GM23338 (cell line): ENCODE results near the gene TRAK1. TPM values are rescaled to one million over a fixed set of nuclear protein-coding genes. Genes with fewer than 3 reads are reported as not detected.

Experiments
- ATAC-seq: fragments of 200-7000 bp; cut with Tn5 transposase; 3 replicates; pipeline ENCODE4 v1.9.1; 2020
- DNase-seq: peaks from one replicate; pipeline ENCODE4 v3.0.0-alpha.2; 2015; ENCODE audit warnings: low spot score
- H2AFZ ChIP-seq: fragments of 200-600 bp; sonication (generic); 2 replicates; pipeline ENCODE4 v1.8.0; 2016; ENCODE audit warnings: antibody characterized with exemption, mild to moderate bottlenecking, moderate library complexity
- H3F3A ChIP-seq: fragments of 200-600 bp; sonication (generic); replicated peaks from 2 replicates; pipeline ENCODE4 v1.8.0; 2017; ENCODE audit warnings: antibody characterized with exemption, mixed run types, low read depth
- H3K27ac ChIP-seq: fragments of 200-600 bp; sonication (generic); 2 replicates; pipeline ENCODE4 v1.6.1; 2016; ENCODE audit warnings: low read depth
- H3K27me3 ChIP-seq: fragments of 200-600 bp; sonication (generic); 2 replicates; pipeline ENCODE4 v1.8.0; 2016; ENCODE audit warnings: mild to moderate bottlenecking, mixed run types, moderate library complexity; ENCODE audit not compliant: insufficient read depth
- H3K36me3 ChIP-seq: fragments of 200-600 bp; sonication (generic); 2 replicates; pipeline ENCODE4 v1.8.0; 2016; ENCODE audit warnings: mild to moderate bottlenecking; ENCODE audit not compliant: insufficient read depth
- H3K4me1 ChIP-seq: fragments of 200-600 bp; sonication (generic); 2 replicates; pipeline ENCODE4 v1.8.0; 2016; ENCODE audit warnings: mild to moderate bottlenecking, moderate library complexity; ENCODE audit not compliant: insufficient read depth
- H3K4me2 ChIP-seq: fragments of 200-600 bp; sonication (generic); 2 replicates; pipeline ENCODE4 v1.7.1; 2017; ENCODE audit warnings: mixed run types
- H3K4me3 ChIP-seq: fragments of 200-600 bp; sonication (generic); 2 replicates; pipeline ENCODE4 v1.6.1; 2016; ENCODE audit warnings: mixed run types
- H3K79me2 ChIP-seq: fragments of 200-600 bp; sonication (generic); replicated peaks from 2 replicates; pipeline ENCODE4 v1.8.0; 2017; ENCODE audit warnings: mild to moderate bottlenecking; ENCODE audit not compliant: insufficient read depth
- H3K9me2 ChIP-seq: fragments of 200-600 bp; sonication (generic); 2 replicates; pipeline ENCODE4 v1.8.0; 2017; ENCODE audit not compliant: insufficient read depth
- H4K20me1 ChIP-seq: fragments of 200-600 bp; sonication (generic); replicated peaks from 2 replicates; pipeline ENCODE4 v1.8.0; 2017; ENCODE audit warnings: mild to moderate bottlenecking; ENCODE audit not compliant: insufficient read depth
- H3K27ac Mint-ChIP-seq: 2 replicates; pipeline ENCODE4 v1.8.0; 2020; ENCODE audit warnings: inconsistent platforms, mild to moderate bottlenecking, moderate library complexity, mixed read lengths
- H3K27me3 Mint-ChIP-seq: 3 replicates; pipeline ENCODE4 v1.8.0; 2022; ENCODE audit warnings: low read depth, mild to moderate bottlenecking, moderate library complexity, mixed read lengths, inconsistent platforms; ENCODE audit not compliant: insufficient read depth, poor library complexity
- H3K36me3 Mint-ChIP-seq: 3 replicates; pipeline ENCODE4 v1.8.0; 2021; ENCODE audit warnings: low read depth, mild to moderate bottlenecking, inconsistent platforms, moderate library complexity, mixed read lengths
- H3K4me1 Mint-ChIP-seq: 3 replicates; pipeline ENCODE4 v1.8.0; 2020; ENCODE audit warnings: mild to moderate bottlenecking, inconsistent platforms, mixed read lengths
- H3K4me3 Mint-ChIP-seq: 3 replicates; pipeline ENCODE4 v1.8.0; 2021; ENCODE audit warnings: moderate library complexity, mild to moderate bottlenecking, inconsistent platforms, mixed read lengths
- H3K9me3 Mint-ChIP-seq: 3 replicates; pipeline ENCODE4 v1.8.0; 2020; ENCODE audit warnings: moderate library complexity, mild to moderate bottlenecking, inconsistent platforms, mixed read lengths
- EZH2 ChIP-seq: fragments of 200-600 bp; sonication (generic); IDR thresholded peaks from one replicate; pipeline ENCODE4 v1.8.0; 2017; ENCODE audit warnings: antibody characterized with exemption, mild to moderate bottlenecking, low read depth; ENCODE audit not compliant: unreplicated experiment
- JUNB ChIP-seq: IDR thresholded peaks from one replicate; pipeline ENCODE4 v1.6.1; 2016; ENCODE audit warnings: antibody characterized with exemption; ENCODE audit not compliant: unreplicated experiment
- NANOG ChIP-seq: IDR thresholded peaks from 2 replicates; pipeline ENCODE4 v1.6.1; 2016; ENCODE audit warnings: antibody characterized with exemption, borderline replicate concordance
- POLR2AphosphoS5 ChIP-seq: IDR thresholded peaks from 2 replicates; pipeline ENCODE4 v1.6.1; 2016; ENCODE audit warnings: antibody characterized with exemption, low read depth
- REST ChIP-seq: IDR thresholded peaks from one replicate; pipeline ENCODE4 v1.6.1; 2018; ENCODE audit warnings: antibody characterized with exemption; ENCODE audit not compliant: unreplicated experiment
- STAT1 ChIP-seq: IDR thresholded peaks from one replicate; pipeline ENCODE4 v1.6.1; 2016; ENCODE audit warnings: antibody characterized with exemption; ENCODE audit not compliant: unreplicated experiment
- polyA plus RNA-seq: library from polyadenylated mRNA; unstranded; fragments of >200 nt; fragmentation: Nextera tagmentation; extraction: Ambion mirVana; gene quantifications from 2 replicates; pipeline ENCODE4 v1.2.1, GENCODE V29; 2016
- total RNA-seq: library from RNA; depleted of rRNA; stranded (reverse); fragments of >200 nt; shearing (Covaris generic); gene quantifications from 2 replicates; pipeline ENCODE4 v1.2.3, GENCODE V29; 2014
- TF ChIP-seq, protein P1 (sequence below), 2 experiments: fragments of 200-600 bp in 1 of 2; sonication (generic) in 1 of 2; conservative IDR thresholded peaks; 2 replicates each; pipeline versions ENCODE4 v1.5.1 to v1.6.1; 2016 to 2017; ENCODE audit warnings: antibody characterized with exemption in 2 of 2, low read depth in 2 of 2, mild to moderate bottlenecking in 2 of 2, moderate library complexity in 1 of 2
- TF ChIP-seq, protein P2 (sequence below): fragments of 250-450 bp; sonication (Bioruptor Pico); IDR thresholded peaks from 2 replicates; pipeline ENCODE4 v1.5.0; 2020; ENCODE audit warnings: mild to moderate bottlenecking, moderate library complexity
- TF ChIP-seq, protein P3 (sequence below): IDR thresholded peaks from 2 replicates; pipeline ENCODE4 v1.6.1; 2016; ENCODE audit warnings: antibody characterized with exemption

Gene TRAK1
- total and polyA plus RNA-seq, 2 experiments from 2014 or later: 13.4 to 47.4 TPM

GRCh38 chr3:42042747-42043098 is 48.4 kb upstream of the TRAK1 start:
- Mint-ChIP-seq H3K27me3 (no peaks in the 10 kb centered on the region), H3K36me3 (no peaks in the 10 kb centered on the region), H3K4me1 (peaks cover 35% of the 10 kb centered on the region), H3K4me3 (peak overlapping the region; percentile 64), H3K27ac (peak overlapping the region; percentile 89), H3K9me3 (no peaks in the 10 kb centered on the region)
- no peaks in the 10 kb centered on the region for H3K36me3 ChIP-seq
- TF ChIP-seq POLR2AphosphoS5: no peak
- TF ChIP-seq EZH2: no peak
- no peak for TF ChIP-seq NANOG
- no peak for TF ChIP-seq REST
- TF ChIP-seq, protein P1, sequence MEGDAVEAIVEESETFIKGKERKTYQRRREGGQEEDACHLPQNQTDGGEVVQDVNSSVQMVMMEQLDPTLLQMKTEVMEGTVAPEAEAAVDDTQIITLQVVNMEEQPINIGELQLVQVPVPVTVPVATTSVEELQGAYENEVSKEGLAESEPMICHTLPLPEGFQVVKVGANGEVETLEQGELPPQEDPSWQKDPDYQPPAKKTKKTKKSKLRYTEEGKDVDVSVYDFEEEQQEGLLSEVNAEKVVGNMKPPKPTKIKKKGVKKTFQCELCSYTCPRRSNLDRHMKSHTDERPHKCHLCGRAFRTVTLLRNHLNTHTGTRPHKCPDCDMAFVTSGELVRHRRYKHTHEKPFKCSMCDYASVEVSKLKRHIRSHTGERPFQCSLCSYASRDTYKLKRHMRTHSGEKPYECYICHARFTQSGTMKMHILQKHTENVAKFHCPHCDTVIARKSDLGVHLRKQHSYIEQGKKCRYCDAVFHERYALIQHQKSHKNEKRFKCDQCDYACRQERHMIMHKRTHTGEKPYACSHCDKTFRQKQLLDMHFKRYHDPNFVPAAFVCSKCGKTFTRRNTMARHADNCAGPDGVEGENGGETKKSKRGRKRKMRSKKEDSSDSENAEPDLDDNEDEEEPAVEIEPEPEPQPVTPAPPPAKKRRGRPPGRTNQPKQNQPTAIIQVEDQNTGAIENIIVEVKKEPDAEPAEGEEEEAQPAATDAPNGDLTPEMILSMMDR (conservative IDR thresholded peaks at IDR 0.05; ENCODE audit: low read depth in 2 of 2): no peak
- TF ChIP-seq STAT1: no peak
- TF ChIP-seq, protein P2, sequence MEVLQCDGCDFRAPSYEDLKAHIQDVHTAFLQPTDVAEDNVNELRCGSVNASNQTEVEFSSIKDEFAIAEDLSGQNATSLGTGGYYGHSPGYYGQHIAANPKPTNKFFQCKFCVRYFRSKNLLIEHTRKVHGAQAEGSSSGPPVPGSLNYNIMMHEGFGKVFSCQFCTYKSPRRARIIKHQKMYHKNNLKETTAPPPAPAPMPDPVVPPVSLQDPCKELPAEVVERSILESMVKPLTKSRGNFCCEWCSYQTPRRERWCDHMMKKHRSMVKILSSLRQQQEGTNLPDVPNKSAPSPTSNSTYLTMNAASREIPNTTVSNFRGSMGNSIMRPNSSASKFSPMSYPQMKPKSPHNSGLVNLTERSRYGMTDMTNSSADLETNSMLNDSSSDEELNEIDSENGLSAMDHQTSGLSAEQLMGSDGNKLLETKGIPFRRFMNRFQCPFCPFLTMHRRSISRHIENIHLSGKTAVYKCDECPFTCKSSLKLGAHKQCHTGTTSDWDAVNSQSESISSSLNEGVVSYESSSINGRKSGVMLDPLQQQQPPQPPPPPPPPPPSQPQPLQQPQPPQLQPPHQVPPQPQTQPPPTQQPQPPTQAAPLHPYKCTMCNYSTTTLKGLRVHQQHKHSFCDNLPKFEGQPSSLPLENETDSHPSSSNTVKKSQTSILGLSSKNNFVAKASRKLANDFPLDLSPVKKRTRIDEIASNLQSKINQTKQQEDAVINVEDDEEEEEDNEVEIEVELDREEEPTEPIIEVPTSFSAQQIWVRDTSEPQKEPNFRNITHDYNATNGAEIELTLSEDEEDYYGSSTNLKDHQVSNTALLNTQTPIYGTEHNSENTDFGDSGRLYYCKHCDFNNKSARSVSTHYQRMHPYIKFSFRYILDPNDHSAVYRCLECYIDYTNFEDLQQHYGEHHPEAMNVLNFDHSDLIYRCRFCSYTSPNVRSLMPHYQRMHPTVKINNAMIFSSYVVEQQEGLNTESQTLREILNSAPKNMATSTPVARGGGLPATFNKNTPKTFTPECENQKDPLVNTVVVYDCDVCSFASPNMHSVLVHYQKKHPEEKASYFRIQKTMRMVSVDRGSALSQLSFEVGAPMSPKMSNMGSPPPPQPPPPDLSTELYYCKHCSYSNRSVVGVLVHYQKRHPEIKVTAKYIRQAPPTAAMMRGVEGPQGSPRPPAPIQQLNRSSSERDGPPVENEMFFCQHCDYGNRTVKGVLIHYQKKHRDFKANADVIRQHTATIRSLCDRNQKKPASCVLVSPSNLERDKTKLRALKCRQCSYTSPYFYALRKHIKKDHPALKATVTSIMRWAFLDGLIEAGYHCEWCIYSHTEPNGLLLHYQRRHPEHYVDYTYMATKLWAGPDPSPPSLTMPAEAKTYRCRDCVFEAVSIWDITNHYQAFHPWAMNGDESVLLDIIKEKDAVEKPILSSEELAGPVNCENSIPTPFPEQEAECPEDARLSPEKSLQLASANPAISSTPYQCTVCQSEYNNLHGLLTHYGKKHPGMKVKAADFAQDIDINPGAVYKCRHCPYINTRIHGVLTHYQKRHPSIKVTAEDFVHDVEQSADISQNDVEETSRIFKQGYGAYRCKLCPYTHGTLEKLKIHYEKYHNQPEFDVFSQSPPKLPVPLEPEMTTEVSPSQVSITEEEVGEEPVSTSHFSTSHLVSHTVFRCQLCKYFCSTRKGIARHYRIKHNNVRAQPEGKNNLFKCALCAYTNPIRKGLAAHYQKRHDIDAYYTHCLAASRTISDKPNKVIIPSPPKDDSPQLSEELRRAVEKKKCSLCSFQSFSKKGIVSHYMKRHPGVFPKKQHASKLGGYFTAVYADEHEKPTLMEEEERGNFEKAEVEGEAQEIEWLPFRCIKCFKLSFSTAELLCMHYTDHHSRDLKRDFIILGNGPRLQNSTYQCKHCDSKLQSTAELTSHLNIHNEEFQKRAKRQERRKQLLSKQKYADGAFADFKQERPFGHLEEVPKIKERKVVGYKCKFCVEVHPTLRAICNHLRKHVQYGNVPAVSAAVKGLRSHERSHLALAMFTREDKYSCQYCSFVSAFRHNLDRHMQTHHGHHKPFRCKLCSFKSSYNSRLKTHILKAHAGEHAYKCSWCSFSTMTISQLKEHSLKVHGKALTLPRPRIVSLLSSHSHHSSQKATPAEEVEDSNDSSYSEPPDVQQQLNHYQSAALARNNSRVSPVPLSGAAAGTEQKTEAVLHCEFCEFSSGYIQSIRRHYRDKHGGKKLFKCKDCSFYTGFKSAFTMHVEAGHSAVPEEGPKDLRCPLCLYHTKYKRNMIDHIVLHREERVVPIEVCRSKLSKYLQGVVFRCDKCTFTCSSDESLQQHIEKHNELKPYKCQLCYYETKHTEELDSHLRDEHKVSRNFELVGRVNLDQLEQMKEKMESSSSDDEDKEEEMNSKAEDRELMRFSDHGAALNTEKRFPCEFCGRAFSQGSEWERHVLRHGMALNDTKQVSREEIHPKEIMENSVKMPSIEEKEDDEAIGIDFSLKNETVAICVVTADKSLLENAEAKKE (CRISPR knock-in tag): no peak
- TF ChIP-seq JUNB: no peak
- TF ChIP-seq, protein P3, sequence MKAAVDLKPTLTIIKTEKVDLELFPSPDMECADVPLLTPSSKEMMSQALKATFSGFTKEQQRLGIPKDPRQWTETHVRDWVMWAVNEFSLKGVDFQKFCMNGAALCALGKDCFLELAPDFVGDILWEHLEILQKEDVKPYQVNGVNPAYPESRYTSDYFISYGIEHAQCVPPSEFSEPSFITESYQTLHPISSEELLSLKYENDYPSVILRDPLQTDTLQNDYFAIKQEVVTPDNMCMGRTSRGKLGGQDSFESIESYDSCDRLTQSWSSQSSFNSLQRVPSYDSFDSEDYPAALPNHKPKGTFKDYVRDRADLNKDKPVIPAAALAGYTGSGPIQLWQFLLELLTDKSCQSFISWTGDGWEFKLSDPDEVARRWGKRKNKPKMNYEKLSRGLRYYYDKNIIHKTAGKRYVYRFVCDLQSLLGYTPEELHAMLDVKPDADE: no peak
- H3F3A ChIP-seq: no peaks in the 10 kb centered on the region
- DNase-seq (no peak), ATAC-seq (no peak)
- H2AFZ ChIP-seq: no peak overlapping the region
- peak overlapping the region; percentile 92 for H3K27ac ChIP-seq
- H3K27me3 ChIP-seq: no peaks in the 10 kb centered on the region
- peaks cover 32% of the 10 kb centered on the region for H3K4me1 ChIP-seq
- H3K9me2 ChIP-seq: no peaks in the 10 kb centered on the region
- H3K4me3 ChIP-seq: peak overlapping the region; percentile 34
- peaks cover 89% of the 10 kb centered on the region for H3K79me2 ChIP-seq
- peak overlapping the region; percentile 67 for H3K4me2 ChIP-seq
- H4K20me1 ChIP-seq: no peaks in the 10 kb centered on the region
